Heart left ventricle (tissue), 16 donors: ENCODE measurements around the gene ZC3HAV1. TPM values are rescaled to one million over a fixed set of nuclear protein-coding genes. Genes with fewer than 3 reads are reported as not detected.
"Not testable (repeated sequence)": the region's sequence is repeated elsewhere in the genome, so short reads cannot be mapped to it uniquely, and the experiment has no call there.

Experiments
- ATAC-seq, 4 donors: fragments of 200-7000 bp; cut with Tn5 transposase; one replicate each; pipeline ENCODE4 v1.9.1; 2020 to 2022; ENCODE audit warnings: moderate library complexity in 4 of 4, mild to moderate bottlenecking in 3 of 4, moderate number of reproducible peaks in 1 of 4
- DNase-seq, 5 donors: peaks; one replicate each; pipeline ENCODE4 v3.0.0-alpha.2; 2020
- H3K27ac ChIP-seq, 12 donors: fragments of 200-600 bp; sonication (generic) in 4 of 12; one replicate each; pipeline versions ENCODE4 v1.5.0 to v1.8.0; 2016 to 2022; ENCODE audit warnings: mild to moderate bottlenecking in 2 of 12
- H3K27me3 ChIP-seq, 9 donors: fragments of 200-600 bp; sonication (generic) in 2 of 9; one replicate each; pipeline versions ENCODE4 v1.5.1 to v1.8.0; 2016 to 2022; ENCODE audit warnings: mild to moderate bottlenecking in 3 of 9
- H3K36me3 ChIP-seq, 9 donors: fragments of 200-600 bp; sonication (generic) in 2 of 9; one replicate each; pipeline versions ENCODE4 v1.5.0 to v1.8.0; 2018 to 2022; ENCODE audit warnings: mild to moderate bottlenecking in 2 of 9
- H3K4me1 ChIP-seq, 12 donors: fragments of 200-600 bp; sonication (generic) in 4 of 12; one replicate each; pipeline versions ENCODE4 v1.5.0 to v1.8.0; 2016 to 2022; ENCODE audit warnings: mild to moderate bottlenecking in 3 of 12
- H3K4me3 ChIP-seq, 12 donors: fragments of 200-600 bp; sonication (generic) in 4 of 12; one replicate each; pipeline versions ENCODE4 v1.5.0 to v1.8.0; 2017 to 2022; ENCODE audit warnings: mild to moderate bottlenecking in 9 of 12, moderate library complexity in 4 of 12
- H3K9me3 ChIP-seq, 12 donors: fragments of 200-600 bp; sonication (generic) in 4 of 12; one replicate each; pipeline versions ENCODE4 v1.5.0 to v1.8.0; 2016 to 2022; ENCODE audit warnings: mild to moderate bottlenecking in 1 of 12
- POLR2A ChIP-seq, 2 donors: fragments of 450-650 bp; IDR thresholded peaks; one replicate each; pipeline ENCODE4 v1.6.1; 2017; ENCODE audit warnings: antibody characterized with exemption in 2 of 2, mild to moderate bottlenecking in 2 of 2, moderate library complexity in 2 of 2
- WGBS, 4 donors: extraction: QIAGEN DNeasy Blood & Tissue Kit in 2 of 4; methylation state at CpG; one replicate each; pipeline versions ENCODE4 v1.1.5 to v1.1.7; 2013 to 2018; 5-methylcytosine and 5-hydroxymethylcytosine counted together
- intact Hi-C, 10 donors: fragments of 100-400 bp; cut with DNase I; formaldehyde crosslinking; loops; one replicate each; pipeline versions ENCODE4 v1.11.1 to v1.14.2; 2022
- polyA plus RNA-seq, 2 donors: library from polyadenylated mRNA; stranded (reverse); fragments of 200-250 nt; gene quantifications; one replicate each; pipeline ENCODE4 v1.2.3, GENCODE V29; 2013
- total RNA-seq, 9 donors: library from RNA; depleted of rRNA in 2 of 9; stranded (reverse); fragments of >200 nt in 2 of 9; fragmentation: NEBNext Ultra II Directional in 3 of 9; extraction: Animal tissue kit (Norgen Biotek cat#: 25700) in 3 of 9; gene quantifications; one replicate each; pipeline versions ENCODE4 v1.1.0 to v1.2.4, GENCODE V29; 2016 to 2023
- TF ChIP-seq, protein P1 (sequence below), 12 donors: fragments of 200-600 bp; sonication (generic) in 4 of 12; IDR thresholded peaks; one replicate each; pipeline versions ENCODE4 v1.5.0 to v1.8.0; 2018 to 2022; ENCODE audit warnings: antibody characterized with exemption in 12 of 12, mild to moderate bottlenecking in 5 of 12
- donor health status: ischemic (EF 13 %, LVEDD 7.1; RV severe dilation, severe dysfunction).
- donor health status: healthy with polysubstance abuse.
- donor health status: DM: no; HTN: yes; CAD: no.
- donor health status: DM: no; HTN: no; CAD: no.
- donor health status: ischemic (EF 25% LVEDD 6.9; RV normal size, moderate dysfunction).
- donor health status: ischemic (EF 25% LVEDD 5.7; RV mildly dilated, moderate dysfunction).
- donor health status: healthy.
- donor health status: DM: yes; HTN: yes; CAD: no.
- donor health status: ischemic (EF 35%, LVEDD 5.7; RV mildly dilated, moderate dysfunction).
- donor health status: nonischemic (EF 11% LVEDD 7.7; RV severe dilation, severe dysfunction).
- donor health status: DM: yes; HTN: yes; CAD: no.
- donor health status: PGD.
- donor health status: ischemic (EF 29% LVEDD 5.4; RV normal size, mild dysfunction).
- donor health status: nonischemic (EF 23%, LVEDD 6.1; RV moderate dilation, normal function).

ZC3HAV1 gene
- total and polyA plus RNA-seq, 11 donors = 2.8 to 31.9 (median 7.1) TPM

DNA sequence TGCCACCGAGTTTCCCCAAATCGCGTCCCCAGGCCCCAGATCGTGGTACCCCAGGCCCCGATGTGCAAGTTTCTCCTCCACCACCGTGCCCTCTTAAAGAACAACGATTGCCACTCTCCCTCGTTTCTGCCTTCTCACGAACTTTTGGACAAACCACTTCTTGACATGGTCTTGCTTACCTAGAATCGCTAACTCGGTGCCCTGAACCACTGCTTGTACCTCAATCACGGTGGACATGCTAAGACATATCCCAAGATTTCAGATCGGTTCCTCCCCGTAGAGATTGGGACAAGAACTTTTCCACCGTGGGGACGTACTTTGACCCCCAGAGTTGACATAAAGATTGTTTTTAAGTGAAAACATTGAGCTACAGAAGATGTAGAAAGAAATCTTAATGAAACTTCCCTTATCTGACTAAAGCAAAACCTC, 477 bp upstream of the ZC3HAV1 start:
- no peak for TF ChIP-seq POLR2A (IDR thresholded peaks at IDR 0.05)
- TF ChIP-seq, protein P1, sequence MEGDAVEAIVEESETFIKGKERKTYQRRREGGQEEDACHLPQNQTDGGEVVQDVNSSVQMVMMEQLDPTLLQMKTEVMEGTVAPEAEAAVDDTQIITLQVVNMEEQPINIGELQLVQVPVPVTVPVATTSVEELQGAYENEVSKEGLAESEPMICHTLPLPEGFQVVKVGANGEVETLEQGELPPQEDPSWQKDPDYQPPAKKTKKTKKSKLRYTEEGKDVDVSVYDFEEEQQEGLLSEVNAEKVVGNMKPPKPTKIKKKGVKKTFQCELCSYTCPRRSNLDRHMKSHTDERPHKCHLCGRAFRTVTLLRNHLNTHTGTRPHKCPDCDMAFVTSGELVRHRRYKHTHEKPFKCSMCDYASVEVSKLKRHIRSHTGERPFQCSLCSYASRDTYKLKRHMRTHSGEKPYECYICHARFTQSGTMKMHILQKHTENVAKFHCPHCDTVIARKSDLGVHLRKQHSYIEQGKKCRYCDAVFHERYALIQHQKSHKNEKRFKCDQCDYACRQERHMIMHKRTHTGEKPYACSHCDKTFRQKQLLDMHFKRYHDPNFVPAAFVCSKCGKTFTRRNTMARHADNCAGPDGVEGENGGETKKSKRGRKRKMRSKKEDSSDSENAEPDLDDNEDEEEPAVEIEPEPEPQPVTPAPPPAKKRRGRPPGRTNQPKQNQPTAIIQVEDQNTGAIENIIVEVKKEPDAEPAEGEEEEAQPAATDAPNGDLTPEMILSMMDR (IDR thresholded peaks at IDR 0.05) = no peak
- intact Hi-C loops = no loop called here
- Histone ChIP-seq H3K4me1 (peaks cover 0 to 42% (median 6%) of the 10 kb centered on the region in 12 donors), H3K36me3 (peaks cover 0 to 4% (median 0%) of the 10 kb centered on the region in 9 donors), H3K27ac (peak overlapping the region; percentile 92 to 100 (median 96)), H3K27me3 (no peaks in the 10 kb centered on the region), H3K9me3 (peaks cover 0 to 3% (median 0%) of the 10 kb centered on the region in 12 donors), H3K4me3 (peak overlapping the region; percentile 64 to 99 (median 84))
- DNase-seq = no peak
- no peak for ATAC-seq
- WGBS, 4 donors = 18 to 40% (median 26%) methylated on average over 16 of the region's 16 CpGs

DNA sequence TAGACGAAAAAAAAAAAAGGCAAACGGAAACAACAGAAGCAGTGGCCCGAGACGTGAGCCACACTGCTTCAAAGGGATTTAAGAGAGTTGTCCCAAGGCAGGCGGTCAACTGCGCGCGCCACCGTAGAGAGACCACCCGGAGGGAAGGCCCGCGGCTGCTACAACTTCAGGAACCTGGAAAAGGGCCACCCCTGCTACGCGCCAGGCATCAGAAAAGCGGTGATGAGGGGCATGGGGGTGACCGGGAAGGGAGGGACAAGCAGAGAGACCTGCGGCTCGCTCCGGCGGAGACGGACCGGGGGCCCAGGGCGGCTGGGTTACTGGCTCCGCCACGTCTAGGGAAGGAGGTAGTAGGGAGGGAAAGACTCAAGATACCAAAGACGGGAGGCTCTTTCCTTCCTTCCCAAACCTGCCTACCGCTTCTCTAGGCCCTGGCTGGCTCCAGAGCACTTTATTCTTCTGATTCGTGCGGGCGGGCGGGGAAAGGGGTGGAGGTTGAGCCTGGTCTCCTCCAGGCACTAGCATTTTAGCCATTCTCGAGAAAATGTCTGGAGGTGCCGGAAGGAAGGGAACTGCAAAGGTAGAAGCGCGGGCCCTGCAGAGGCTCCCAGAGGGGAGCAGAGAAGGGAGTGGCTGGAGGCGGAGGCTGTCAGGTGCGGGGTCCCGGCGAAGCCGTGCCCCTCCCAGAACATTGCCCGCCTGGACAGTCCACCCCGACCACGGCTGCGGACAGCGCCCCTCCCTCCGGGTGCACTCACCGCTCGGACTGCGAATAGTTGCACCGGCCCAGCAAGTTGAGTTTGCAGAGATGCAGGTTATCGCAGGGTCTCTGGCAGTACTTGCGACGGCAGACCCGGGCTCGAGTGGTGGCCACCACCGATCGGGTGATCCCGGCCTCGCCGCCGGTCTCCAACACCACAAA, 993 bp downstream of the ZC3HAV1 start:
- WGBS, 4 donors = 2 to 6% (median 4%) methylated on average over 39 to 61 of the region's 61 CpGs
- no peaks in the 10 kb centered on the region for H3K27me3 ChIP-seq
- peak; percentile 17 to 50 (median 26) for ATAC-seq
- peak overlapping the region; percentile 92 to 100 (median 96) for H3K27ac ChIP-seq
- H3K4me3 ChIP-seq = peak overlapping the region; percentile 64 to 99 (median 84)
- peaks cover 0 to 3% (median 0%) of the 10 kb centered on the region in 12 donors for H3K9me3 ChIP-seq
- TF ChIP-seq, protein P1 (IDR thresholded peaks at IDR 0.05) = no peak
- TF ChIP-seq POLR2A (IDR thresholded peaks at IDR 0.05) = no peak
- intact Hi-C loops = no loop called here
- H3K4me1 ChIP-seq = peaks cover 0 to 54% (median 6%) of the 10 kb centered on the region in 12 donors
- peak; percentile 19 to 71 (median 39) for DNase-seq
- H3K36me3 ChIP-seq = peaks cover 0 to 4% (median 0%) of the 10 kb centered on the region in 9 donors

DNA sequence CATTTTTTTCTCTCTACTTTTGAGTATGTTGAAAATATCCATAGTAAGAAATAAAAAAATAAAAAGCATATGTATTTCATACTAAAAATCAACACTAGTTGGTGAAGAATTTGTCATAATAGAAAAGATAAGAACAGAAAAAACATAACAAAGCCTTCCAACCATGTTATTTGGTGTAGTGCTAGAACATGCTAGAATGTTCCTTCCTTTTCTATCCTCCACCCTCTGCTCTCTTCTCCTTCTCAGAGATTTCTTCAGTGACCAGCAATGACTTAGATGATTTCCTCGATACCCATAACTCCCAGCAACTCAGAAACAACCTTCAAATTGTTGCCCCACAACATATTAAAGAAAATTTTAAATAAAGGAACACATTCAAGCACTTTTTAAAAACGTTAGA, 2.6 kb downstream of the ZC3HAV1 start:
- ATAC-seq = no peak
- intact Hi-C loops = no loop called here
- Histone ChIP-seq H3K27me3 (no peaks in the 10 kb centered on the region), H3K9me3 (peaks cover 0 to under 1% (median 0%) of the 10 kb centered on the region in 12 donors), H3K36me3 (peaks cover 0 to 4% (median 0%) of the 10 kb centered on the region in 9 donors), H3K27ac (peak overlapping the region in 7 of 12 donors; percentile 92 to 100 (median 96)), H3K4me1 (peaks cover 0 to 68% (median 9%) of the 10 kb centered on the region in 12 donors), H3K4me3 (peak overlapping the region in 10 of 12 donors; percentile 70 to 99 (median 86))
- no peak for DNase-seq
- TF ChIP-seq POLR2A (IDR thresholded peaks at IDR 0.05) = no peak
- TF ChIP-seq, protein P1 (IDR thresholded peaks at IDR 0.05) = no peak
- 41 to 55% (median 51%) methylated on average over 2 of the region's 2 CpGs for WGBS, 4 donors

DNA sequence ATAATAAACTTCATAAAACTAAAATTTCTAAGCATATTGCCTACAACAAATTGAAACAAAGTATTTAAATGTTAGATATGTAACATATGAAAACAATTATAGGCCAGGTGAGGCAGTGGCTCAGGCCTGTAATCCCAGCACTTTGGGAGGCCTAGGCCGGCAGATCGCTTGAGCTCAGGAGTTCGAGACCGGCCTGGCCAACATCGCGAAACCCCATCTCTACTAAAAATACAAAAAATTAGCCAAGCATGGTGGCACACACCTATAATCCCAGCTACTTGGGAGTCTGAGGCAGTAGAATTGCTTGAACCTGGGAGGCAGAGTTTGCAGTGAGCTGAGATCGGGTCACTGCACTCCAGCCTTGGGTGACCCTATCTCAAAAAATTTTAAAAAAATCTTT, 3.3 kb downstream of the ZC3HAV1 start:
- Histone ChIP-seq H3K4me1 (peaks cover 0 to 65% (median 9%) of the 10 kb centered on the region in 12 donors), H3K27ac (peak overlapping the region in 7 of 12 donors; percentile 17 to 100 (median 96)), H3K4me3 (peak overlapping the region in 8 of 12 donors; percentile 8 to 99 (median 75))
- H3K9me3 ChIP-seq, H3K27me3 ChIP-seq, DNase-seq, intact Hi-C loops, ATAC-seq, H3K36me3 ChIP-seq: not testable (repeated sequence)
- 63 to 86% (median 69%) methylated on average over 7 of the region's 7 CpGs for WGBS, 4 donors
